HG02885 (cell line): Measurements from ENCODE around the gene OR5AC2.

Experiments used
- ATAC-seq: cut with Tn5 transposase; IDR thresholded peaks from one replicate; pipeline ENCODE4 v1.9.1; 2021; ENCODE audit warnings: mild to moderate bottlenecking; ENCODE audit not compliant: unreplicated experiment, poor library complexity

The OR5AC2 gene

GRCh38 chr3:98136631-98137030 lies 49.7 kb downstream of the OR5AC2 start:
- no peak for ATAC-seq
